A549 treated with Mapracorat at 1 μM for 4 hours (cell line): ENCODE measurements around the gene MX2. TPM values are rescaled to one million over a fixed set of nuclear protein-coding genes. Genes with fewer than 3 reads are reported as not detected.

Source experiments
- total RNA-seq: library from RNA; stranded (reverse); fragments of 200-300 nt; extraction: Qiagen RNA extraction; gene quantifications from 5 replicates; pipeline ENCODE4 v1.2.3, GENCODE V29; 2022

MX2 gene, protein sequence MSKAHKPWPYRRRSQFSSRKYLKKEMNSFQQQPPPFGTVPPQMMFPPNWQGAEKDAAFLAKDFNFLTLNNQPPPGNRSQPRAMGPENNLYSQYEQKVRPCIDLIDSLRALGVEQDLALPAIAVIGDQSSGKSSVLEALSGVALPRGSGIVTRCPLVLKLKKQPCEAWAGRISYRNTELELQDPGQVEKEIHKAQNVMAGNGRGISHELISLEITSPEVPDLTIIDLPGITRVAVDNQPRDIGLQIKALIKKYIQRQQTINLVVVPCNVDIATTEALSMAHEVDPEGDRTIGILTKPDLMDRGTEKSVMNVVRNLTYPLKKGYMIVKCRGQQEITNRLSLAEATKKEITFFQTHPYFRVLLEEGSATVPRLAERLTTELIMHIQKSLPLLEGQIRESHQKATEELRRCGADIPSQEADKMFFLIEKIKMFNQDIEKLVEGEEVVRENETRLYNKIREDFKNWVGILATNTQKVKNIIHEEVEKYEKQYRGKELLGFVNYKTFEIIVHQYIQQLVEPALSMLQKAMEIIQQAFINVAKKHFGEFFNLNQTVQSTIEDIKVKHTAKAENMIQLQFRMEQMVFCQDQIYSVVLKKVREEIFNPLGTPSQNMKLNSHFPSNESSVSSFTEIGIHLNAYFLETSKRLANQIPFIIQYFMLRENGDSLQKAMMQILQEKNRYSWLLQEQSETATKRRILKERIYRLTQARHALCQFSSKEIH
- total RNA-seq = 0.08 TPM in 1 of 5 replicates, not detected in the others

GRCh38 chr21:41361786-41362604 lies at the start of gene MX2:
TSS of gene MX2 (plus strand) at chr21:41362027. CDS start at chr21:41376907, 14,880 bp downstream.

DNA sequence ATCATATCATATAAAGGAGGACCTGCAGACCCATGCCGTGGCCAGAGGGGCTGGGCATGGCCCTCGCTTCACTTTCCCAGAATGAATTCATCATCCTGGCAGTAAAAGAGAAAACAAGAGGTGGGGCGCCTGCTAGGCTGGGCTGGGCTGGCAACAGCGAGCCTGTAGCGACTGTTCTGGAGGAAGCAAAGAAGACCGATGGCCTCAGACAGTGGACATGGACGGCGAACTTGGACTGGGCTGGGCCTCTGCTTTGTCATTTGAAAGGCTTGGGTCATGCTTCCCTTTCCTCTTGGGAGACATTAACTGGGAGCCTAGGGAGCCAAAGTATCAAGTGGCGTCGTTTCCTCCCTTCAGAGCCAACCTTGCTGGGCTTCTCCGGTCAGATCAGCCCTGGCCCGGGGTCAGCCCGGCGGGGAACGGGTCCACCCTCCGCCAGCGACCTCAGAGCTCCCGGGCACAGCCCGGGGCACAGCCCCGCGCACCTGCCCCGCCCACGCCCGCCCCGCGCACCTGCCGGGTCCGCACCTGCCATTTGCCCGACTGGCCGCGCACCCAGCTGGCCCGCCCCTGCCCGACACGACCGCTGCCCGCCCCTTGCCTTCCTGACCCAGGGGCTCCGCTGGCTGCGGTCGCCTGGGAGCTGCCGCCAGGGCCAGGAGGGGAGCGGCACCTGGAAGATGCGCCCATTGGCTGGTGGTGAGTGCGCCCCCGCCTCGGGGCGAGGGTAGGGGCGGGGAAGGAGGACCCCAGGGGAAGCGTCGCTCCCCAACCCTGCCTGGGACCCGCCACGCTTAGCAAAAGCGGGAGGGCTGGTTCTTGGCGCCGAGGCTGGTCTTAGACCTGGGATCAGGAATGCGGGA lies 45.4 kb upstream of the MX2 start, which contains the start of gene FAM3B:
FAM3B (plus strand) TSS at position 602 of the 863 bp plus-strand sequence; CDS start at position 681, 79 bp downstream.

DNA sequence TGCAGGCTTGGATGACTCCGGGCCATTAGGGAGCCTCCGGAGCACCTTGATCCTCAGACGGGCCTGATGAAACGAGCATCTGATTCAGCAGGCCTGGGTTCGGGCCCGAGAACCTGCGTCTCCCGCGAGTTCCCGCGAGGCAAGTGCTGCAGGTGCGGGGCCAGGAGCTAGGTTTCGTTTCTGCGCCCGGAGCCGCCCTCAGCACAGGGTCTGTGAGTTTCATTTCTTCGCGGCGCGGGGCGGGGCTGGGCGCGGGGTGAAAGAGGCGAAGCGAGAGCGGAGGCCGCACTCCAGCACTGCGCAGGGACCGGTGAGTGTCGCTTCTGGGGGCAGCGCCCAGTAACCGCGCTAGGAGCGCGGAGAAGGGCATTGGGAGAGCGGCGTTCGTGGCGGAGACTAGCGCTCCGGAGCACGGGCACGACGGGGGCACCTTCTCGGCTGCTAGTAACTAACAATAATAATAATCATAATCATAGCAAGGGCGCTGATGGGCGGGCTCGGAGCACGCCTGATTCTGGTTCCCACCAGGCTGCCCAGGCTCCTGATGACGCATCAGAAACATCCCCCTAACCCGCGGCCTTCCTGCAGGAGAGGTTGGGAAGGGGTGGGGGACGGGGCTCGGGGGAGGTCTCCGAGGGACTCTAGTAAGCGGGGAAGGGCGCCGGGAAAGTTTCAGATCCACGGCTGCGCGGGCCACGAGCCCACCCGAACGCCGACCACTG lies 64.3 kb downstream of the MX2 start, which contains the start of gene MX1:
MX1 (plus strand) TSS at position 286 of the 722 bp plus-strand sequence. CDS start 5,832 bp downstream, outside the sequence.

Other genes starting within 250 kb of the MX2 start
- 20.1 to 23.2 TPM (median 22.0 TPM) in 5 replicates for gene BACE2, start 193.9 kb upstream of the MX2 start, total RNA-seq
- gene FAM3B, start 45.2 kb upstream of the MX2 start, total RNA-seq = not detected in 5 replicates
- gene MX1, start 64.2 kb downstream of the MX2 start, total RNA-seq = 1.4 to 2.5 TPM (median 1.9 TPM) in 5 replicates
- 0.10 to 0.27 TPM (median 0.21 TPM) in 4 of 5 replicates, not detected in the other for gene TMPRSS2, start 146.1 kb downstream of the MX2 start, total RNA-seq